Measurements from ENCODE around the gene TRIM34.
"Not testable (repeated sequence)": the region's sequence is repeated elsewhere in the genome, so short reads cannot be mapped to it uniquely, and the experiment has no call there.

Gene TRIM34

DNA sequence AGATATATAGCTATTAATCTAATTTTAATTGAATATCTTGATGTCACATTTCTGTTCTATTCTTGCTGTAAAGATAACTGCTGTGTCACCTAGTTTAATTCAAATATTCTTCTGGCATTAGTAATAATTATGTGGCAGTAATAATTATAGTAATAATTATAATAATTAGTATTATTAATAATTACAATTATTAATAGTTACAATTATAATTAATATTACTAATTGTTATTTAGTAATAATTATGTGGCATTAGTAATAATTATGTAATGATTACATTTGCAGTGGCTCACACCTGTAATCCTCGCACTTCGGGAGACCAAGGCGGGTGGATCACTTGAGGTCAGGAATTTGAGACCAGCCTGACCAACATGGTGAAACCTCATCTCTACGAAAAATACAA, 61.6 kb downstream of the TRIM34 start:
- DNase-seq = no peak

DNA sequence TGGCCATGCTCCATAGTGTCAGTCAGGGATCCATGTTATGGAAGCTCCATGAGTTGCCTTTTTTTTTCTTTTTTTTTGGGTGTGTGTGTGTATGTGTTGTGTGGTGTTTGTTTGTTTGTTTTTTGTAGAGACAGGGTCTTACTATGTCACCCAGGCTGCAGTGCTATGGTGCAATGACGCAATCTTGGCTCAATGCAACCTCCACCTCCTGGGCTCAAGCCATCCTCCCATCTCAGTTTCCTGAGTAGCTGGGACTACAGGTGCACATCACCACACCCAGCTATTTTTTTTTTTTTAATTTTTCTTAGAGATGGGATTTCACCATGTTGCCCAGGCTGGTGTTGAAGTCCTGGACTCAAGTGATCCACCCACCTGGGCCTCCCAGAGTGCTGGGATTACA, 63.7 kb downstream of the TRIM34 start:
- DNase-seq = no peak

DNA sequence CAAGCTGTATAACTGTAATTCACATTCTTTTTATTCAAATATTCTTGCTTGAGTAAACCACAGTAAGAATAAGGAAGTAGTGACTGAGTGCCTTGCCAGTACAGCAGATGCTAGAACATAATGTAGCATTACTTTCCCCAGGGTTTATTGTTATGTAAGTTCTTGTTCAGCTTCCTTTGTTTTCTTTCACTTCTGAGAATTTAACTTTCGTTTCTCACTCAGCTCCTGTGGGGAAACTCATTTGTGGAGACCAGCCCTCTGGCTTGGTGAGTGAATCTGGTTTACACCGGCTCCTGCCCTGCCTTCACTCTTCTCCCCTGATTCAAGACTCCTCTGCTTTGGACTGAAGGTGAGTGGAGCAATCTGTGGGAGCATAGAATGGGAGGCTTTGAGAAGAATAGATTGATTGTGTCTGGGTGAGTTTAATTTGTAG, 64.8 kb downstream of the TRIM34 start, which contains the start of gene TRIM22:
TSS of gene TRIM22 (plus strand) at position 240 of the 433 bp plus-strand sequence. CDS start 6,443 bp downstream, outside the sequence.
- DNase-seq = no peak

DNA sequence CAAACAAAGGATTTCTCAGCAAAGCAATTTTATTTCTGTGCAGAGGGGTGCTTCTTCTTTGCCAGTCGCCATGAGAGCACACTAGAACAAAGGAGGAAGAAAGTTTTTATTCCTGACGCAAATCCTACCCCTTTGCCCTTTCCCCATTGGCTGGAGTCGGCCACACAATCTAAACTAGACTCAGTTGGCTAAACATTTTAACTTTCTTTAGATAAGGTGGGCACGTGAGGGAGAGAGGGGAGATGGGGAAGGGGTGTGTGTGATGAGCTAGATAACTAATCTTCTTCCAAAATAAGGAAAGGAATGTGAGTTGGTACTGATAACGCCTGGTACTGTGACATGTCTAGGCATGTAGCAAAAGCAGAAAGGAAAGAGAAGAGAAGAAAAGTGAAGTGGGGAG, 65.4 kb downstream of the TRIM34 start:
- DNase-seq = no peak

DNA sequence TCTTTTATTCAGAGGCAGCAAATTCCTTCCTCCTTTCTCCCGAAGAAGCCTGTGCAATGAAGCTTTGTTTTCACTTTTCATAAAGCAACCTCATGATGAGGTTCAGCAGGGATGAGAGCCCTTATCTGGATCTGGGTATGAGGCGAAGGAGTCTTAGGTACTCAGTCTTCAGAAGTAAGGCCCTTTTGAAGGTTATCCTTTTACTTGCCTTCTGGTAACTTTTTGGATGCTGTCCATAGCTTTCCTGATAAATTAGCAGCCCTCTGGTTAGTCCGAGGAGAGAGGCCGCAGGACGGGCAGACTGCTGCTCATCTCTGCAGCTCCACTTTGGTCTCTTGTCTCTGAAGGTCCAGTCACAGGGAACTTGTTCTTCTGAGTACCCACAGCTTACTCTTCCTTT, 65.9 kb downstream of the TRIM34 start:
- DNase-seq = no peak

DNA sequence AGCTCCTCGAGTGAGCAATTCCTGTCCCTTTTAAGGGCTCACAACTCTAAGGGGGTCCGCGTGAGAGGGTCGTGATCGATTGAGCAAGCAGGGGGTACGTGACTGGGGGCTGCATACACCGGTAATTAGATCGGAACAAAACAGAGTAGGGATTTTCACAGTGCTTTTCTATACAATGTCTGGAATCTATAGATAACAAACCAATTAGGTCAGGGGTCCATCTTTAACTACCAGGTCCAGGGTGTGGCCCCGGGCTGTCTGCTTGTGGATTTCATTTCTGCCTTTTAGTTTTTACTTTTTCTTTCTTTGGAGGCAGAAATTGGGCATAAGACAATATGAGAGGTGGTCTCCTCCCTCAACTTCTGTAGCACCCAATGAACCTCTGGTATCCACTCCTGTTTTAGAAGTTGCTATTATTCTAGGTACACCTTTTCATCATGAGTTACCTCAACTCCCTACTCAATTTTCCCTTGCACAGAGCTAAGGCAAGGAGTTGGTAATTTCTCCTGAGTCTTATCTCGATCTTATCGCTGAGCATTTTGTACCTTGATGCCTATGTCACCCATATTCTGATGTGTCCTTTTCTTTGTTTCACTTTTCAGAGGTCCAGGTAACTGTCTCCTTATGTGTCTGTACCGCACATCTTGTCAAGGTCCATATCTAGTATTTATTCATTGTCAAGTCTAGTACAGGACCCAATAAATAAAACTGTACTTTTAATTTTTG, 66.6 kb downstream of the TRIM34 start:
- not testable (repeated sequence) for DNase-seq

DNA sequence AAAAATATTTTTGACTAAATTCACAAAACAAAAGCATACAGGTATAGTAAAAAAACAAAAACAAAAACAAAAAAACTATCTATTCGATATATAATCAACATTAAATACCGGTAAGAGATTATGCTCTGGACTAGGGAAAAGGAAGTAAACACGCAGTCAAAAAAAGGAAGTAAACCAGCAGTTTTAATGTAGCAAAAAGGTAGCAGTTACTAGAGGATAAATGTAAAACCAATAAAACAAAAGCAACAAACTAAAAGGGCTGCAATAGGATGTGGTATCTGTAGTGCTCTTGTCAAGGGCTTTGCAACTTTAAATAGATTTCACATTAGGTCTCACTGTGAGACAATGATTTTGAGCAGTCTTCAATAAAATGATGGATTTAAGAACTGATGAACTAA, 67.2 kb downstream of the TRIM34 start:
- DNase-seq = no peak

Data from NCI-H510A (cell line).